Gastroesophageal sphincter (tissue), 4 donors: Measurements from ENCODE around the gene FBXO45. TPM values are rescaled to one million over a fixed set of nuclear protein-coding genes. Genes with fewer than 3 reads are reported as not detected.

Experiments
- ATAC-seq: fragments of 150-250 bp; one replicate; pipeline ENCODE4 v1.9.1; 2016; ENCODE audit warnings: mild to moderate bottlenecking, moderate library complexity
- H3K27ac ChIP-seq, 4 donors: fragments of 200-600 bp; sonication (generic) in 3 of 4; 1 replicate in 3 of 4; 2 replicates in 1 of 4; pipeline ENCODE4 v1.5.1; 2016 to 2019
- H3K27me3 ChIP-seq: fragments of 200-600 bp; sonication (generic); one replicate; pipeline ENCODE4 v1.5.1; 2019
- H3K36me3 ChIP-seq, 2 donors: fragments of 200-600 bp; sonication (generic); one replicate each; pipeline ENCODE4 v1.5.1; 2019; ENCODE audit warnings: control low read depth in 1 of 2
- H3K4me1 ChIP-seq, 3 donors: fragments of 200-600 bp; sonication (generic); 1 replicate in 2 of 3; 2 replicates in 1 of 3; pipeline ENCODE4 v1.5.1; 2016 to 2019; ENCODE audit warnings: control low read depth in 2 of 3
- H3K4me3 ChIP-seq, 2 donors: fragments of 200-600 bp; sonication (generic); one replicate each; pipeline ENCODE4 v1.5.1; 2019; ENCODE audit warnings: mild to moderate bottlenecking in 1 of 2, moderate library complexity in 1 of 2
- H3K9me3 ChIP-seq, 3 donors: fragments of 200-600 bp; sonication (generic); one replicate each; pipeline ENCODE4 v1.5.1; 2017 to 2019; ENCODE audit warnings: control low read depth in 2 of 3
- CTCF ChIP-seq, 4 experiments: fragments of 200-600 bp in 2 of 4; fragments of 450-650 bp in 2 of 4; sonication (generic) in 1 of 4; IDR thresholded peaks; one replicate each; pipeline ENCODE4 v1.5.1; 2017 to 2019; ENCODE audit warnings: antibody characterized with exemption in 4 of 4, mild to moderate bottlenecking in 2 of 4, moderate library complexity in 2 of 4
- EP300 ChIP-seq: sonication (generic); formaldehyde crosslinking; IDR thresholded peaks from one replicate; pipeline ENCODE4 v1.6.1; 2017; ENCODE audit warnings: antibody characterized with exemption, mild to moderate bottlenecking
- POLR2A ChIP-seq, 2 donors: fragments of 450-650 bp; IDR thresholded peaks; one replicate each; pipeline ENCODE4 v1.6.1; 2017; ENCODE audit warnings: antibody characterized with exemption in 2 of 2, mild to moderate bottlenecking in 2 of 2, moderate library complexity in 1 of 2
- POLR2AphosphoS5 ChIP-seq: sonication (generic); formaldehyde crosslinking; IDR thresholded peaks from one replicate; pipeline ENCODE4 v1.6.1; 2017; ENCODE audit warnings: antibody characterized with exemption
- WGBS, 2 donors: methylation state at CpG; one replicate each; pipeline ENCODE4 v1.1.5; 2018; ENCODE audit warnings: low coverage in 1 of 2; 5-methylcytosine and 5-hydroxymethylcytosine counted together
- total RNA-seq, 4 donors: library from RNA; depleted of rRNA; stranded (reverse); fragments of >200 nt; gene quantifications; one replicate each; pipeline ENCODE4 v1.1.0, GENCODE V29; 2016

FBXO45 gene
- total RNA-seq, 4 donors from 2014 or later, result 9.8 to 16.6 (median 13.4) TPM

- Histone ChIP-seq H3K36me3 (no peaks in the 10 kb centered on the region), H3K4me3 (no peak overlapping the region), H3K27ac (no peak overlapping the region), H3K27me3 (no peaks in the 10 kb centered on the region), H3K4me1 (peaks cover 0 to 14% (median 0%) of the 10 kb centered on the region in 3 donors), H3K9me3 (no peaks in the 10 kb centered on the region)
- WGBS, 2 donors, result 55 to 61% methylated on average over 5 of the region's 5 CpGs
- TF ChIP-seq POLR2AphosphoS5 (no peak), POLR2A (IDR thresholded peaks at IDR 0.05) (no peak), EP300 (no peak), CTCF (IDR thresholded peaks at IDR 0.05) (no peak)
- ATAC-seq, result no peak
These were observed 31.3 kb downstream of the FBXO45 start for GRCh38 chr3:196599734-196600128.

- Histone ChIP-seq H3K9me3 (no peaks in the 10 kb centered on the region), H3K27me3 (no peaks in the 10 kb centered on the region), H3K4me3 (no peak overlapping the region), H3K36me3 (no peaks in the 10 kb centered on the region), H3K27ac (no peak overlapping the region), H3K4me1 (peaks cover 0 to 14% (median 0%) of the 10 kb centered on the region in 3 donors)
- 83 to 100% methylated on average over 4 to 7 of the region's 7 CpGs for WGBS, 2 donors
- ATAC-seq, result no peak
- TF ChIP-seq POLR2AphosphoS5, result no peak
- no peak for TF ChIP-seq CTCF (IDR thresholded peaks at IDR 0.05)
- TF ChIP-seq EP300, result no peak
These were observed 31.9 kb downstream of the FBXO45 start for GRCh38 chr3:196600359-196600758.

- no peaks in the 10 kb centered on the region for H3K27me3 ChIP-seq
- no peaks in the 10 kb centered on the region for H3K36me3 ChIP-seq
- H3K4me1 ChIP-seq, result no peaks in the 10 kb centered on the region
- TF ChIP-seq POLR2A (IDR thresholded peaks at IDR 0.05) (no peak), POLR2AphosphoS5 (no peak), EP300 (no peak)
- no peak overlapping the region for H3K27ac ChIP-seq
- no peaks in the 10 kb centered on the region for H3K9me3 ChIP-seq
- 91 to 93% methylated on average over 6 of the region's 6 CpGs for WGBS, 2 donors
- no peak for ATAC-seq
- H3K4me3 ChIP-seq, result no peak overlapping the region
These were observed 34.2 kb downstream of the FBXO45 start for GRCh38 chr3:196602673-196603072.

GRCh38 chr3:196603683-196604082 is 35.2 kb downstream of the FBXO45 start:
- Histone ChIP-seq H3K27ac (no peak overlapping the region), H3K27me3 (no peaks in the 10 kb centered on the region), H3K4me3 (no peak overlapping the region), H3K9me3 (no peaks in the 10 kb centered on the region), H3K36me3 (no peaks in the 10 kb centered on the region), H3K4me1 (no peaks in the 10 kb centered on the region)
- TF ChIP-seq CTCF (IDR thresholded peaks at IDR 0.05) (no peak), POLR2AphosphoS5 (no peak), EP300 (no peak), POLR2A (IDR thresholded peaks at IDR 0.05) (no peak)
- WGBS, 2 donors, result 31 to 40% methylated on average over 1 to 5 of the region's 7 CpGs
- ATAC-seq, result no peak

- Histone ChIP-seq H3K9me3 (no peaks in the 10 kb centered on the region), H3K36me3 (no peaks in the 10 kb centered on the region), H3K27me3 (no peaks in the 10 kb centered on the region), H3K4me3 (no peak overlapping the region), H3K27ac (no peak overlapping the region), H3K4me1 (peaks cover 0 to 3% (median 0%) of the 10 kb centered on the region in 3 donors)
- ATAC-seq, result no peak
- no peak for TF ChIP-seq CTCF (IDR thresholded peaks at IDR 0.05)
- no peak for TF ChIP-seq POLR2A (IDR thresholded peaks at IDR 0.05)
- no peak for TF ChIP-seq EP300
- no peak for TF ChIP-seq POLR2AphosphoS5
- WGBS, 2 donors, result 56% methylated on average over 7 of the region's 13 CpGs; no CpG with 5 or more reads in 1 of the 2 donors
These were observed 36.1 kb downstream of the FBXO45 start for GRCh38 chr3:196604548-196604947.
